Right lobe of liver (tissue), 6 donors: ENCODE measurements around the gene PHC3. TPM values are rescaled to one million over a fixed set of nuclear protein-coding genes. Genes with fewer than 3 reads are reported as not detected.

ENCODE experiments used
- ATAC-seq, 4 donors: fragments of 200-7000 bp; cut with Tn5 transposase; one replicate each; pipeline ENCODE4 v1.9.1; 2020; ENCODE audit warnings: mild to moderate bottlenecking in 4 of 4, moderate library complexity in 4 of 4
- DNase-seq, 3 donors: peaks; one replicate each; pipeline ENCODE4 v3.0.0-alpha.2; 2020
- H3K27ac ChIP-seq, 3 donors: fragments of 200-600 bp; one replicate each; pipeline ENCODE4 v1.8.0; 2022
- H3K27me3 ChIP-seq, 2 donors: fragments of 200-600 bp; one replicate each; pipeline ENCODE4 v1.8.0; 2022
- H3K36me3 ChIP-seq, 4 donors: fragments of 200-600 bp; sonication (generic) in 1 of 4; one replicate each; pipeline versions ENCODE4 v1.5.1 to v1.8.0; 2017 to 2022; ENCODE audit warnings: control low read depth in 1 of 4
- H3K4me1 ChIP-seq, 4 donors: fragments of 200-600 bp; sonication (generic) in 1 of 4; one replicate each; pipeline versions ENCODE4 v1.5.1 to v1.8.0; 2017 to 2022; ENCODE audit warnings: control low read depth in 1 of 4
- H3K4me3 ChIP-seq, 3 donors: fragments of 200-600 bp; one replicate each; pipeline ENCODE4 v1.8.0; 2022
- H3K9me3 ChIP-seq, 4 donors: fragments of 200-600 bp; sonication (generic) in 1 of 4; one replicate each; pipeline versions ENCODE4 v1.5.1 to v1.8.0; 2017 to 2022; ENCODE audit warnings: control low read depth in 1 of 4
- CTCF ChIP-seq, 4 donors: fragments of 200-600 bp in 3 of 4; fragments of 450-650 bp in 1 of 4; IDR thresholded peaks; one replicate each; pipeline versions ENCODE4 v1.5.1 to v1.8.0; 2016 to 2022; ENCODE audit warnings: antibody characterized with exemption in 4 of 4, mild to moderate bottlenecking in 2 of 4
- POLR2A ChIP-seq: fragments of 450-650 bp; IDR thresholded peaks from one replicate; pipeline ENCODE4 v1.6.1; 2017; ENCODE audit warnings: antibody characterized with exemption, mild to moderate bottlenecking
- WGBS: methylation state at CpG from one replicate; pipeline ENCODE4 v1.1.6; 2018; ENCODE audit warnings: low coverage, low lambda C conversion rate; ENCODE audit not compliant: insufficient coverage; ENCODE audit errors: missing lambda C conversion rate; 5-methylcytosine and 5-hydroxymethylcytosine counted together
- intact Hi-C, 2 donors: fragments of 100-400 bp; cut with DNase I; formaldehyde crosslinking; loops; one replicate each; pipeline versions ENCODE4 v1.11.2 to v1.14.1; 2022
- total RNA-seq, 6 experiments: library from RNA; depleted of rRNA in 2 of 6; stranded (reverse); fragments of >200 nt in 2 of 6; fragmentation: NEBNext Ultra II Directional in 3 of 6; extraction: Animal tissue kit (Norgen Biotek cat#: 25700) in 3 of 6; gene quantifications; one replicate each; pipeline versions ENCODE4 v1.1.0 to v1.2.4, GENCODE V29; 2016 to 2023
- donor health status: DM: no; HTN: yes; CAD: no.
- donor health status: DM: no; HTN: no; CAD: no.
- donor health status: DM: no; HTN: no; CAD: no.
- donor health status: DM: no; HTN: yes; CAD: no.
- donor health status: DM: no; HTN: yes; CAD: no.

Gene PHC3
- total RNA-seq, 6 experiments from 2014 or later: 20.0 to 32.6 (median 23.5) TPM

- no peaks in the 10 kb centered on the region for H3K9me3 ChIP-seq
- peaks cover 0 to 34% (median 9%) of the 10 kb centered on the region in 4 donors for H3K36me3 ChIP-seq
- 85% methylated on average over 3 of the region's 3 CpGs for WGBS
- ATAC-seq (peak in 3 of 4 donors; percentile 25 to 38 (median 25)), DNase-seq (no peak)
- H3K4me3 ChIP-seq: no peak overlapping the region
- no peaks in the 10 kb centered on the region for H3K27me3 ChIP-seq
- intact Hi-C loops: no loop called here
- no peaks in the 10 kb centered on the region for H3K4me1 ChIP-seq
- H3K27ac ChIP-seq: no peak overlapping the region
- TF ChIP-seq POLR2A: no peak
These were observed 88.6 kb downstream of the PHC3 start for GRCh38 chr3:170092907-170093306.

- H3K9me3 ChIP-seq: no peaks in the 10 kb centered on the region
These were observed 90.9 kb downstream of the PHC3 start for GRCh38 chr3:170090601-170090981.

DNA sequence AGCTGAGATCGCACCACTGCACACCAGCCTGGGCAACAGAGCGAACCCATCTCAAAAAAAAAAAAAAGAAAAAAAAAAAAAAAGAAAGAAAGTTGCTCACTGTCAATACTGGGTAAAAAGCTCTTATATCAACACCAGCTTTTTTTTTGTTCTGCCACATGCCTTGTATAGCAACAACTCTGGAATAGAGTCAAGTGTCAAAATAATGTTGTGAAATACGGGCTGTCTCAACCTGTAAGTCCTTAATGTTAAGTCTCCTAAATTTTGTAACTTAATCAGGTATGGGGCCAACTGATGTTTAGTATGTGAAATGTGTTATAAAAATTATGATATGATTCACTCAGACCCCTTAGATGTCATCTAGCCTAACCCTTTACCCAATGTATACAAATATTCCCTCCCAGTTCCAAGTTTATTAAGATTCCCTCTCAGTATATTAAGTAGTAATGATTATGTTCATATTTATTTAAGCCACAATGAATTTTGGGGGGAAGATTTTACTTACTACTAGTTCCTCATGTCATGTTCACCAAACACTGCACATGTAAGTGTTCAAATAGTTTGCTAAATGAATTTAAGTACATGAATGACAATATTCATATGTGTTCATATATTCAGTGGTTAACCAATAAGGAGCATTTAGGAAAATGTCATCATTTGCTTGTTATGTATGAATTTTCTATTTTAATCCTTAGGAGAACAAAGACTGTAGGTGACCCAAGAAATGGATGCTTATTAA, 91.5 kb downstream of the PHC3 start:
- Histone ChIP-seq H3K36me3 (peaks cover 0 to 30% (median 9%) of the 10 kb centered on the region in 4 donors), H3K27me3 (no peaks in the 10 kb centered on the region), H3K27ac (no peak overlapping the region), H3K4me1 (no peaks in the 10 kb centered on the region), H3K9me3 (no peaks in the 10 kb centered on the region), H3K4me3 (no peak overlapping the region)
- DNase-seq (no peak), ATAC-seq (peak in 3 of 4 donors; percentile 51 to 76 (median 66))
- intact Hi-C loops: no loop called here
- TF ChIP-seq CTCF (IDR thresholded peaks at IDR 0.05) (no peak), POLR2A (no peak)
- WGBS: 28% methylated on average over 1 of the region's 3 CpGs

More at GRCh38 chr3:170090601-170090981, 90.9 kb downstream of the PHC3 start:
- TF ChIP-seq CTCF (IDR thresholded peaks at IDR 0.05) (no peak), POLR2A (no peak)
- DNase-seq (no peak), ATAC-seq (peak in 2 of 4 donors; percentile 27 to 32)
- Histone ChIP-seq H3K27me3 (no peaks in the 10 kb centered on the region), H3K4me3 (no peak overlapping the region), H3K27ac (no peak overlapping the region), H3K4me1 (no peaks in the 10 kb centered on the region), H3K36me3 (peaks cover 0 to 28% (median 8%) of the 10 kb centered on the region in 4 donors)
- intact Hi-C loops: no loop called here

GRCh38 chr3:170085396-170085795, 96.1 kb downstream of the PHC3 start:
- H3K27me3 ChIP-seq: no peaks in the 10 kb centered on the region
- H3K4me3 ChIP-seq: no peak overlapping the region
- ATAC-seq (no peak), DNase-seq (no peak)
- no peaks in the 10 kb centered on the region for H3K9me3 ChIP-seq
- H3K4me1 ChIP-seq: no peaks in the 10 kb centered on the region
- H3K36me3 ChIP-seq: peaks cover 0 to 26% (median 15%) of the 10 kb centered on the region in 4 donors
- intact Hi-C loops: no loop called here
- TF ChIP-seq POLR2A (no peak), CTCF (IDR thresholded peaks at IDR 0.05) (no peak)
- 94% methylated on average over 6 of the region's 6 CpGs for whole genome bisulfite sequencing
- no peak overlapping the region for H3K27ac ChIP-seq

DNA sequence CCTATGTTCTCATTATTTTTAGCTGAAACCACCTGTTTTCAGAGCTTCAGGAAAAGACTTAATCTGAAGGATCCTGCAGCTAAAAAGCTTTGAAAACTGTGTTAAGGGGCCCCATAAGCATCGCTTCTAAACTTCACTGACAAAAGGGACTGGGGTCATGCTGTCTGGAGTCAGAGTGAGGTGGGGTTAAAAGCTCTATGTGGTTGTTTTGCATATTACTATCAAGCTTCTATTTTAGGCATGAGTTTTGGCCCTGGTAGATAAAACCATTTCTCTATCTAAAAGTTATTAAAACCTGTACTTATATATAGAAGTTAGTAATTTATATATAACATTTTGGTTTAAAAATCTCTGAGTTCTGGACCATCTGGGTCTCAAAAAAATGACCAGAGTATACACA, 98.2 kb downstream of the PHC3 start:
- DNase-seq (no peak), ATAC-seq (no peak)
- Histone ChIP-seq H3K4me1 (no peaks in the 10 kb centered on the region), H3K4me3 (no peak overlapping the region), H3K27me3 (no peaks in the 10 kb centered on the region), H3K27ac (no peak overlapping the region), H3K9me3 (no peaks in the 10 kb centered on the region), H3K36me3 (peaks cover 0 to 26% (median 15%) of the 10 kb centered on the region in 4 donors)
- intact Hi-C loops: no loop called here
- 100% methylated on average over 1 of the region's 1 CpG for WGBS
- TF ChIP-seq POLR2A: no peak
- no peak for TF ChIP-seq CTCF (IDR thresholded peaks at IDR 0.05)
